Epithelial cell of proximal tubule (primary cell): ENCODE measurements around the gene TSHZ3. TPM values are rescaled to one million over a fixed set of nuclear protein-coding genes. Genes with fewer than 3 reads are reported as not detected.

ENCODE experiments used
- DNase-seq: peaks from one replicate; pipeline ENCODE4 v3.0.0-alpha.2; 2011; ENCODE audit warnings: low read depth
- H3K4me3 ChIP-seq: 2 replicates; pipeline ENCODE4 v1.5.1; 2011; ENCODE audit warnings: low read depth, mild to moderate bottlenecking, low read length
- total RNA-seq: library from RNA; depleted of rRNA; stranded (reverse); fragments of >200 nt; gene quantifications from 2 replicates; pipeline ENCODE4 v1.2.3, GENCODE V29; 2015
- TF ChIP-seq, protein P1 (sequence below): conservative IDR thresholded peaks from 2 replicates; pipeline ENCODE4 v1.5.1; 2012; ENCODE audit warnings: low read depth, mild to moderate bottlenecking, low read length

TSHZ3 gene
- total RNA-seq, 1 donor from 2014 or later: 0.12 TPM

GRCh38 chr19:31261019-31261602 lies 88.1 kb downstream of the TSHZ3 start:
- TF ChIP-seq, protein P1, sequence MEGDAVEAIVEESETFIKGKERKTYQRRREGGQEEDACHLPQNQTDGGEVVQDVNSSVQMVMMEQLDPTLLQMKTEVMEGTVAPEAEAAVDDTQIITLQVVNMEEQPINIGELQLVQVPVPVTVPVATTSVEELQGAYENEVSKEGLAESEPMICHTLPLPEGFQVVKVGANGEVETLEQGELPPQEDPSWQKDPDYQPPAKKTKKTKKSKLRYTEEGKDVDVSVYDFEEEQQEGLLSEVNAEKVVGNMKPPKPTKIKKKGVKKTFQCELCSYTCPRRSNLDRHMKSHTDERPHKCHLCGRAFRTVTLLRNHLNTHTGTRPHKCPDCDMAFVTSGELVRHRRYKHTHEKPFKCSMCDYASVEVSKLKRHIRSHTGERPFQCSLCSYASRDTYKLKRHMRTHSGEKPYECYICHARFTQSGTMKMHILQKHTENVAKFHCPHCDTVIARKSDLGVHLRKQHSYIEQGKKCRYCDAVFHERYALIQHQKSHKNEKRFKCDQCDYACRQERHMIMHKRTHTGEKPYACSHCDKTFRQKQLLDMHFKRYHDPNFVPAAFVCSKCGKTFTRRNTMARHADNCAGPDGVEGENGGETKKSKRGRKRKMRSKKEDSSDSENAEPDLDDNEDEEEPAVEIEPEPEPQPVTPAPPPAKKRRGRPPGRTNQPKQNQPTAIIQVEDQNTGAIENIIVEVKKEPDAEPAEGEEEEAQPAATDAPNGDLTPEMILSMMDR: no peak
- no peak overlapping the region for H3K4me3 ChIP-seq
- no peak for DNase-seq

GRCh38 chr19:31260171-31260933 lies 88.9 kb downstream of the TSHZ3 start:
- DNase-seq: no peak
- TF ChIP-seq, protein P1: no peak
- no peak overlapping the region for H3K4me3 ChIP-seq

GRCh38 chr19:31258211-31259052 lies 90.8 kb downstream of the TSHZ3 start:
- H3K4me3 ChIP-seq: no peak overlapping the region

GRCh38 chr19:31257426-31258130 lies 91.7 kb downstream of the TSHZ3 start:
- TF ChIP-seq, protein P1: no peak
- DNase-seq: no peak
- H3K4me3 ChIP-seq: no peak overlapping the region

More at GRCh38 chr19:31258211-31259052, 90.8 kb downstream of the TSHZ3 start:
- TF ChIP-seq, protein P1: no peak
- DNase-seq: no peak

DNA sequence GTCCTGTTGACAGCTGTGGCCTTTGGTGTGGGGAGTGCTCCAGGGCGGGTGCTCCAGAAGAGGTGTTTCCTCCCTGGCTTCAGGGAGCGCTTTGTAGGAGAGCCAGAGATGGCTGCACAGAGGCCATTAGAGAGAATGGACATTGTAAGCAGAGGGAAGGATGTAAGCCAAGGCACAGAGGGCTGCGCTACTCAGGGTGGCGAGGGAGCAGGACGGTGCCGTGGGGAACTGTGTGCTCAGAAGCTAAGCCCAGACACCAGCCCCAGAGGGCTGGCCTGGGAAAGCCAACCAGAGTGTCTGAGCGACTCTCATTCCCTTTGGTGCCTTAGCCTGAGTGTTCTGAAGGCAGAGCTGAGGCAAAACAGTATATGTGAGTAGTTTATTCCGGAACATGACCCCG lies 92.2 kb downstream of the TSHZ3 start:
- TF ChIP-seq, protein P1: no peak
- no peak overlapping the region for H3K4me3 ChIP-seq
- no peak for DNase-seq

- H3K4me3 ChIP-seq: no peak overlapping the region
- TF ChIP-seq, protein P1: no peak
- no peak for DNase-seq
Observed at GRCh38 chr19:31256593-31256960, 92.7 kb downstream of the TSHZ3 start.
